COLO829 (cell line): Measurements from ENCODE around the gene KRT33B.
"Not testable (repeated sequence)": the region's sequence is repeated elsewhere in the genome, so short reads cannot be mapped to it uniquely, and the experiment has no call there.

Source experiments
- DNase-seq: peaks from one replicate; pipeline ENCODE4 v3.0.0; 2012; ENCODE audit warnings: low spot score

Gene KRT33B

GRCh38 chr17:41369713-41370112 lies at the start of gene KRT33B:
TSS of gene KRT33B (minus strand) at chr17:41369813. CDS start at chr17:41369750, 63 bp downstream.
- no peak for DNase-seq

- DNase-seq, result no peak
Observed at GRCh38 chr17:41418116-41418860, 48.7 kb upstream of the KRT33B start.

DNA sequence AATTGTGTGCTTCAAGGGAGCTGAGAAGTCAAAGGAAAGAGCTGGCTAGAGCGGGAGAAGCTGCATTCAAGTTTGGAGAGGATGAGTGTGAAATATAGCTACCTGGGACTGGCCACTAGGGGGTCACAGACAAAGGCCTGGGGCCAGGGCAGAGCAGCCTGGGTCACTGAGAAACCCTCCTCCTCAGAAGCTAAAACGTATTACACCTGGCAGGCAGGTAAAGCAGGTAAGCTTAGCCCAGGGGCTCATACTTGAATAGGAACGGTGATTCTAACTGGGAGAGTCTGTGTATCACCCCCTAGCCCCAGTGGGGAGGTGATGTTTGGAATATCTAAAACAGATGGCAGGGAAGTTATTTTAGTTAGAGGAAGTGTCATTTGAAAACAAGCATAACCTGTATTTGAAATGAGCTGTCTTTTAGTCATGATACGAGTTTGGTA lies 48.0 kb upstream of the KRT33B start:
- DNase-seq, result no peak

DNA sequence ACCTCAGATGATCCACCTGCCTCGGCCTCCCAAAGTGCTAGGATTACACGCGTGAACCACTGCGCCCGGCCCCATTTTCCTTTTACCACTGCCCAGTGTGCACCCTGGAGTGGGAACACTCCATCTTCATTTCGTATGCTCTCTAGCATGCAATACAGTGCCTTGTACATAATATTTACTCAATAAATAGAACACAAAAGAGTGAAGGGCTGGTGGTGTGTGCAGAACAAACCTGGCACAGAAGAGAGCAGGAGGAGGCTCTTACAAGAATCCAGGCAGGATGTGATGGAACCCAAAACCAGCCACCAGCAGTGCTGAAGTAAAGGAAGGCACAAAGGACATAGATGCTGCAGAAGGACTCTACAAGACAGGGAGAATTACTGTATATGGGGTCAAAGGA lies 47.5 kb upstream of the KRT33B start:
- no peak for DNase-seq

DNA sequence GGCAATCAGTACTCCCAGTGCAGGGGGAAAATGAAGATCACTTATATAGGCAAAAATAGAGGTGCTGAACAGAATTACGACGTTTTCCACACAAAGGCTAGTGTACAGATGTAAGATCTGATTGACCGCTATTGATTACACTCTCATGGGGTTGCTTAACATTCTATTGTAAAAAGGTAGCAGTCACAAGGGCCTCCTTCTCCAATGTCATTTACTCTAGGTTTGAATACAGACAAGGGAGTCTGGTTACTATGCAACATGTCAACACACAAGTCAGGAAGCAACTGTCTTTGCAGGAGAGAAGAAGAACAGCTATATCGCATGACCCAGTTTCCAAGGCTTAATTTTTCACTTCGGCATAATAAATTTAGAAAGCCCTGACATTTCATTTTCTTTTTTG lies 46.9 kb upstream of the KRT33B start:
- no peak for DNase-seq

DNA sequence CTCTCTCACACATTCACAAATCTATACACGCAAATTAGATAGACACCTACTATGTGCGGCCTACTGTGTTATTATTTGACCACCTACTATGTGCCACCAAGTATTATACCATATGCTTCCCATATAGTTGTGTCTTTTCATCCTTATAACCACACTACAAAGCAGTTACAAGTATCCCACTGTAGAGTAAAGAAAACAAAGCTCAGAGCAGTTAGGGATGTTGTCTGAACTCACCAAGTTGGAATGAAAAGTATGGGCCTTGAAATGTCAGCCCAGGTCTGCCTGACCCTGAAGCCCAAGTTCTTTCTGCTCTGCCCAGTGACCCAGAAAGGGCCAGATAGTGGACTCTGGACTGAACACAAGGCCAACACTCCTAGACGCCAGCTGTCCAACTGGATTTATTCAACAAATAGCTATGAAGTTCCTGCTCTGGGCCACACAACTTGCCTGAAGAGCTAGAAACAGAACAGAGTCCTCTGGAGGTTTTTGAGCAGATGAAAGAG lies 46.3 kb upstream of the KRT33B start:
- no peak for DNase-seq

DNA sequence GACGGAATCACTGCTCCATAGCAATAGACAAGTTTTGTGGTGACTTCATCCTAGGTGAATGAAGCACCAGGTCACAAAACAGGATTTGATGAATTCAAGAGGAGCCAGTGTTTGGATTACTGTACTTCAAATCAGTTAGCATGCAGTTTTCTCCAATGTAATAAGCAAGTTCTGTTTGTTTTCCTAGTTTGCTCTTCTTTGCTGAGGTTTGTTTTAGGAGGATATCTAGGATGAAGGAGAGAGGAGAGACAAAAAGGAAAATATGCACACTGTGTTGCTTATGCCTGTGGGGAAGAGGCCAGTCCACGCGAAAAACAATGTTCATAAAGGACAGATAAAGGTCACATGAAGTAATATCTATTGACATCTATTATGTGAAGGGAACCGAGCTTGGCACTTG lies 45.8 kb upstream of the KRT33B start:
- DNase-seq, result no peak

DNA sequence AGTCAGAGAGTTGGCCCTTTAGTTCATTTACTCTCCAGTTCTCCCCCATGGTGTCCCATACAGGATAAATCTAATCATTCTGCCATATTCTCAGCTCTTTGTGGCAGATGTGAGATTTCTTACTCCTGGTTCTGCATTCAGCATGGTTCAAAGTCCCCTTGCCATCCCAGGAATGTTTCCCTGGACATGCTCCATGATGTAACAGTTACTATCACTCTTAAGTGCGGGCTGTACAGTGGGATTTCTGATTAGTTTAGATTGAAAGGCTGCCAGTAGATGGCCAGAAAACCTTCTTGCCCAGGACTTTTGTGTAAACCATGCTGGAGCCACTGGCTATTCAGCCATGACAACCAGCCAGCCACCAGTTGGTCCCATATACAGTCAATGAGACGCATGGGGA lies 44.4 kb upstream of the KRT33B start:
- DNase-seq, result no peak

- DNase-seq, result no peak
Observed at GRCh38 chr17:41413353-41413957, 43.8 kb upstream of the KRT33B start.

DNA sequence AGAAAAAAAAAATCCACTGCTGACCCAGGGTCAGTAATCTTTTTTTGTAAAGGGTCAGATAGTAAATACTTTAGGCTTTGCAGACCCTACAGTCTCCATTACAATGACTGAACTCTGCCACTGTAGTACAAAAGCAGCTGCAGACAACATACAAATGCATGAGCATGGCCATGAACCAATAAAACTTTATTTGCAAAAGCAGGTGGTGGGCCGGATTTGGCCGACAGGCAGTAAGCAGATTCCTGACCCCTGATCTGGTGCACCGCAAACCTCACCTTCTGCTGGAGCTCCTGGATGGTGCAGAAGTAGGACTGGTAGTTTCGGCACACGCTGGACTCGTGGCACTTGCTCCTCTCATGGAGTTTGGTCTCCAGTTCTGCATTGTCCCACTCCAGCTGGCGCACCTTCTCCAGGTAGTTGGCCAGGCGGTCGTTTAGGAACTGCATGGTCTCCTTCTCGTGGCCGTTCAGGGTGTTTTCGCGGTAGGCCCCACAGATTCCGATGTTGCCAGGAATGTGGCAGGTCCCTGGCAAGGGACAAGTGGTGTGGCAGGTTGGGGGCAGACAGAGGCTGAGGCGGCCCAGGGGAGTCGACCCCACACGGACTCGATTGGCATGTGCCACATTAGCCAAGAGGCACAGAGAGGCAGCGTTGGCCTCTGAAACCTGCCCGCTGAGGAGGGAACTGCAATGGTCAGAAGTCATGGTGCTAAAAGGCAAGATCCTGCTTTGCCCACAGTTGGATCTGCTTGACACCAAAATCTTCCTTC lies 41.6 kb upstream of the KRT33B start:
- no peak for DNase-seq

DNA sequence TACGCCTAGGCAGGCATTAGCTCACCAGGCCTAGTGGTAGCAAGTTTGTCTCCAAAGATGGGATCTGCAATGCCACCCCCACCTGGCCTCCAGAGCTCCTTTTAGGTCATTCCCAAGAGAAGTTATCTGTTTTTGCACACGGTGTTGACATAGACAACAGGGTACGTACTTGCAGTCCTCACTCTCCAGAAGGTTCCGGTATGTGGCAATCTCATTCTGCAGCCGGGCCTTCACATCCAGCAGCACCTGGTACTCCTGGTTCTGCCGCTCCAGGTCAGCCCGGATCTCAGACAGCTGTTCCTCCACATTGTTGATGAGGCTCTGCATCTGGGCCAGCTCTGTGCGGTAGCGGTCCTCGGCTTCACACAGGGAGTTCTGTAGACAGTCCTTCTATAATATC lies 37.6 kb upstream of the KRT33B start:
- no peak for DNase-seq

GRCh38 chr17:41406205-41406604 lies 36.6 kb upstream of the KRT33B start:
- no peak for DNase-seq

DNA sequence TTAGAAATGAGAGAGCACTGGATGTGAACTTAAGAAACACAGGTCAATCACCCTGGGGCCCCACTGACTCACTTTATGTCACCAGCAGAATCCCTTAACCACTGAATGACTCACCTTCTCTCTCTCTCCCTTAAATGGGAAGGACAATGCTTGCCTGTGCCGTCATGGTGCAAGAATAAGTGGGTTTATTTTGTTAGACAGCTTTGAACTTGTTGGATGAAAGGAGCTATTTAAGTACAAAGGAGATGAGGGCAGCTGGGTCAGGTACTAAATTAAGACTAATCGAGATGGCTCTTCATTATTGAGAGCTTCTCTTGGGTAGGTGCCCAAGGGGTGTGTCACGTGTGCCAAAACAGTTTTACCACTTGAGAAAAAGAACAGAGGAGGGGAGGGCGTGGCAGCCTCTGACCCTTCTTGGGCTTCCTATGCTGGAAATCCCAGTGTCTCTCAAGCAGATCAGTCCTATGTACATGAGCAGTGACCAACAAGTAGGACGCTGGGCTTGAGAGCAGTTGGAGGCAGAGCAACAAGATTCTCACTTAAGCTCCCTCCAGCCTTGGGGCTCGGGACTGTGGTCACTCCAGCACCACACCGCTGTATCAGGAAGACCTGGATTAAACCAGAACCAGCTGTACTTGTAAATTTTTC lies 34.5 kb upstream of the KRT33B start:
- DNase-seq, result peak; percentile 96

DNA sequence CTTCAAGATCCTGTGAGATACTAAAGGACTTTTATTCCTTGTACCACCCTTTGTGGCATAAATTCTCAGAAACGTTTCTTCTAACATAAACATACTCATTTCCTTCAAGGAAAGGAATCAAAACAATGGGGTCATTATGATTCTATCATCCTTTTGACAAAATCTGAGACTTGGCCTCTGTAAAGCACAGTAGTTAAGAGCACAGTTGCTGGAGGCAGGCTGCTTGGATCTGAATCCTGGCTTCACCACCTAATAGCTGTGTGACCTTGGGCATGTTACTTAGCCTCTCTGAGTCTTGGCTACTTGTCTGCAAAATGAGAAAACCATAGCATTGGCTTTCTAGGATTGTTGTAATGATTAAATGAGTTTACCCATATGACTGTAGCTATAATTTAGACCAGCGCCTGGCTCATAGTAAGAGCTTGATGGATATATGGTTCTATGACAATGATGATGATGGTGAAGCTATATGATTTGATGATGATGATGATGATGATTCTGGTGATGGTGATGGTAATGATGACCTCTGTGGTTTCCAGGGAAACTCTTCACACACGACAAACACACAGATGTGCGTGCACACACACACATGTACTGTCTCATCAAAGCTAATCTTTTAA lies 33.9 kb upstream of the KRT33B start:
- DNase-seq, result peak; percentile 53

DNA sequence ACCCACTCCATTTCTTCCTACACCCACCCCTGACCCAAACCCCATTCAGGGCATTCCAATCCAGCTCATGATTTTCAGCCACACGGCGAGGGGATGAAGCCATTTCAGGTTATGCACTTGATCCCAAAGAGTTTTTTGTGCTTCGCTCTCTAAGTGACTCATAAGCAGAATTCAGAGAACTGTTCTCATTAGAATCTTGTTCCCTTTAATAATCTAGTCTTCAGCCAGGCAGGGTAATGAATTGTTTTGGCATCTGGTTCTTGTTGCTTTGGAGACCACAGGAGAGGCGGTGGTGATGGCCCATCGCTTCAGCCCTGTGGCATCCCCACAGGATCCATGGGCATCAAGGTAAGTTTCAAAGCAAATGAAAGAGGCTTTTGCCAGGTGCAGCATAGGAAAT lies 32.5 kb upstream of the KRT33B start:
- DNase-seq, result no peak

- DNase-seq, result no peak
Observed at GRCh38 chr17:41396996-41397660, 27.5 kb upstream of the KRT33B start, which contains the start of gene KRT31. TSS of gene KRT31 (minus strand) at chr17:41397608. CDS start at chr17:41397539, 69 bp downstream.

DNA sequence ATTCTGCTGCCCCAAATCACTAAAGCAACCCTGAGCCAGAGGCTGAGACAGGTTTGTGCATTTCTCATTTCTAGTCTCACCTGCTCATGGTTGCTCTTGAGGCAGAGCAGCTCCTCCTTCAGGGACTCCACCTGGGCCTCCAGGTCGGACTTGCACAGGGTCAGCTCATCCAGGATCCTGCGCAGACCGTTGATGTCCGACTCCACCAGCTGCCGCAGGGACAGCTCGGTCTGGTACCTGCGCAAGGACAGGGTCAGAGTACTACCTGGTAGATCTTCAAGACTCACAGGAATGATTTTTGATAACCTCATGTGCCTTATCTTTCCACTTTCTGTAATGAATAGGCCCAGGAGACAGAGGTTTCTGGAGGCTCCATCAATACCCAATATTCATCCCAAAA lies 26.7 kb upstream of the KRT33B start:
- no peak for DNase-seq

DNA sequence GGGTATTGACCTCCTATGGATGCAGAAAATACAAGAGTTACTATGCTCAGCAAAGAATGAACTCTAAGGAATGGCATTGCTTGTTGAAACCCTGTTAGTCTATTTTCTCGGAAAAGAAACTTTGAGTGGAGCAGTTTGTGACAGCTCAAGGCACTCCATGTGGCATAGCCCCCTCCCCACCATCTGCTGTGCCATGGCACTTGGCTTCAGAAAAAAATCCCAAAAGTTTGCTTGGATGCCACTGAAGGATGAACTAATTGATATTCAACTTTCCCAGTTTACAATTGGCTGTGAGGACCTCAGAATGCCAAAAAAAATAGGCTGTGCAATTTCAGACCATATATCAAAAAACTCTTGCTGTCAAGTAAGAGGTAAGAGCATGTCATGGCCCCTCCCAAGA lies 26.0 kb upstream of the KRT33B start:
- DNase-seq, result no peak

DNA sequence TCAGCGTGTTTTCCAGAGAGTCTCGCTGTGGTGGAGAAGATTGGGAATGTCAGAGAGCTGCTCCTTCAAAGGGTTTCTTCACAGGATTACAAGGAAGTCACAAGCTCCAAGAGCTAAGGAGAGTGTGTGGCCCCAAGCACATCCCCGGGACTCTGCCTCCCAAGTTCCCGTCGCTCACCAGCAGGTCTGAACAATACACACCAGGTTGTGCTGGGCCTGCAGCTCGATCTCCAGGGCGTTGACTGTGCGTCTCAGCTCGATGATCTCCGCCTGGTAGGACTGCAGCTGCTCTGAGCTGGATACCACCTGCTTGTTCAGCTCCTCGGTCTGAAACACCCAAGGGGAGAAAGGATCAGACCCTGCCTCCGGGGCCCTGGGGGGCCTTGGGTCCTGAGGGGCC lies 25.4 kb upstream of the KRT33B start:
- not testable (repeated sequence) for DNase-seq

GRCh38 chr17:41394254-41394996 lies 24.8 kb upstream of the KRT33B start:
- no peak for DNase-seq

GRCh38 chr17:41393826-41394225 lies 24.2 kb upstream of the KRT33B start:
- no peak for DNase-seq
